GM18909 (cell line): ENCODE results near the gene PSMF1.
"Not testable (repeated sequence)": the region's sequence is repeated elsewhere in the genome, so short reads cannot be mapped to it uniquely, and the experiment has no call there.

Experiments used
- ATAC-seq: cut with Tn5 transposase; IDR thresholded peaks from one replicate; pipeline ENCODE4 v1.9.1; 2021; ENCODE audit warnings: mild to moderate bottlenecking; ENCODE audit not compliant: unreplicated experiment, poor library complexity

PSMF1 gene

GRCh38 chr20:1209447-1210387 is 91.3 kb downstream of the PSMF1 start:
- no peak for ATAC-seq

GRCh38 chr20:1210501-1210900 is 92.1 kb downstream of the PSMF1 start:
- no peak for ATAC-seq

- ATAC-seq: no peak
Observed at GRCh38 chr20:1212023-1212422, 93.6 kb downstream of the PSMF1 start.

GRCh38 chr20:1212607-1213396 is 94.4 kb downstream of the PSMF1 start:
- ATAC-seq: peak; percentile 61

GRCh38 chr20:1214838-1215261 is 96.4 kb downstream of the PSMF1 start:
- ATAC-seq: no peak

- no peak for ATAC-seq
Observed at GRCh38 chr20:1215386-1216170, 97.2 kb downstream of the PSMF1 start.

GRCh38 chr20:1216527-1217427 is 98.4 kb downstream of the PSMF1 start:
- ATAC-seq: not testable (repeated sequence)
